Lung (tissue), 12 donors: ENCODE data around the gene TFAP2A. TPM values are rescaled to one million over a fixed set of nuclear protein-coding genes. Genes with fewer than 3 reads are reported as not detected.

Experiments used
- ATAC-seq: fragments of 200-7000 bp; cut with Tn5 transposase; one replicate; pipeline ENCODE4 v1.9.1; 2020; ENCODE audit warnings: moderate number of reproducible peaks; ENCODE audit not compliant: insufficient read depth, low FRiP score
- DNase-seq, 3 donors: peaks; one replicate each; pipeline ENCODE4 v3.0.0-alpha.2; 2013 to 2017
- H3K27ac ChIP-seq, 2 donors: one replicate each; pipeline ENCODE4 v1.5.1; 2013; ENCODE audit warnings: mild to moderate bottlenecking in 2 of 2, moderate library complexity in 2 of 2, control low read depth in 1 of 2, inconsistent platforms in 1 of 2, low read depth in 1 of 2, low read length in 1 of 2
- H3K27me3 ChIP-seq, 3 donors: one replicate each; pipeline ENCODE4 v1.5.1; 2013; ENCODE audit warnings: low read length in 2 of 3; ENCODE audit not compliant: control insufficient read depth in 3 of 3, insufficient read depth in 3 of 3
- H3K36me3 ChIP-seq, 4 donors: one replicate each; pipeline ENCODE4 v1.5.1; 2013; ENCODE audit warnings: low read length in 4 of 4, mild to moderate bottlenecking in 1 of 4, moderate library complexity in 1 of 4; ENCODE audit not compliant: control insufficient read depth in 4 of 4, insufficient read depth in 4 of 4
- H3K4me1 ChIP-seq, 5 donors: one replicate each; pipeline ENCODE4 v1.5.1; 2013; ENCODE audit warnings: low read length in 5 of 5, mild to moderate bottlenecking in 2 of 5, moderate library complexity in 1 of 5; ENCODE audit not compliant: control insufficient read depth in 5 of 5, insufficient read depth in 5 of 5
- H3K4me3 ChIP-seq: one replicate; pipeline ENCODE4 v1.5.1; 2013; ENCODE audit warnings: mild to moderate bottlenecking, control low read depth, moderate library complexity
- H3K9ac ChIP-seq, 2 donors: one replicate each; pipeline ENCODE4 v1.5.1; 2013; ENCODE audit warnings: low read length in 2 of 2, control low read depth in 1 of 2; ENCODE audit not compliant: insufficient read depth in 1 of 2
- H3K9me3 ChIP-seq, 4 donors: one replicate each; pipeline ENCODE4 v1.5.1; 2013; ENCODE audit warnings: low read length in 3 of 4, mild to moderate bottlenecking in 1 of 4, moderate library complexity in 1 of 4; ENCODE audit not compliant: control insufficient read depth in 4 of 4, insufficient read depth in 3 of 4
- CTCF ChIP-seq: IDR thresholded peaks from 2 replicates; pipeline ENCODE4 v1.5.1; 2012; ENCODE audit warnings: mild to moderate bottlenecking; ENCODE audit errors: control extremely low read depth, extremely low read depth
- WGBS, 2 donors: extraction: QIAGEN DNeasy Blood & Tissue Kit; methylation state at CpG; one replicate each; pipeline ENCODE4 v1.1.7; 2013; 5-methylcytosine and 5-hydroxymethylcytosine counted together
- polyA plus RNA-seq, 2 donors: library from polyadenylated mRNA; stranded (reverse); fragments of 200-250 nt; gene quantifications; one replicate each; pipeline ENCODE4 v1.2.1, GENCODE V29; 2013
- total RNA-seq, 2 donors: library from RNA; depleted of rRNA in 1 of 2; stranded (reverse); fragments of >200 nt in 1 of 2; gene quantifications; one replicate each; pipeline ENCODE4 v1.2.1, GENCODE V29; 2014 to 2021
- donor health status: control.
- donor health status: control.
- donor health status: Bipolar disorder and iron deficiency.
- donor health status: healthy.
- donor health status: DM: yes; HTN: yes; CAD: no.

The TFAP2A gene
- total and polyA plus RNA-seq, 4 donors = 0.14 to 2.7 (median 0.64) TPM

DNA sequence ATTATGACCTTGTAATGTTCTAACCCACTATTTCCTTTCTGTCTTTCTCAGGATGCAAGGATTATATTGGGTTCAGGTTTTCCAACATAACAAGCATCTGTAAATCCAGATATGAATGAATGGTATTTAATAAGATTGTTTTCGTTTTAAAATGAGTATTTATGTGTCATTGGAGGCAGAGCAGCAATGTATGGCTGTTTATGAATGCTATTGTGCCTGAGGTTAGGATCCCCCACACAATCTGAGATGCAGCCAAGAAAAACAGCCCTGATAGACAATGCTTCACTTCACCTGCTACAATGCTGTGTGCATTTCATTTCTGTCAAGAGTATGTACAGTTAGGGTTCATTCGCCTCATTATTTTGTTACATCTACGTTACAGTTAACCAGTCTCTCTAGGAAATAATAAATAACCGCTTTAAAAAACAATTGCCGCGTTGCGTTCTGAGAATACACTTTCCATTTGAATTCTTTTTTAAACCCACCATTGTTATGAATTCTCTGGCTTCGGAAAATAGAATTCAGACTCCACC is 19.6 kb downstream of the TFAP2A start:
- DNase-seq (peak in 1 of 3 donors; percentile 40), ATAC-seq (no peak)
- WGBS, 2 donors = 4 to 9% methylated on average over 8 of the region's 8 CpGs
- Histone ChIP-seq H3K9me3 (peaks cover 0 to 5% (median 0%) of the 10 kb centered on the region in 4 donors), H3K4me3 (no peak overlapping the region), H3K9ac (no peak overlapping the region), H3K27me3 (peaks cover 31 to 96% (median 93%) of the 10 kb centered on the region in 3 donors), H3K4me1 (no peaks in the 10 kb centered on the region), H3K36me3 (no peaks in the 10 kb centered on the region), H3K27ac (no peak overlapping the region)
- TF ChIP-seq CTCF = no peak

GRCh38 chr6:10393544-10394225 is 21.2 kb downstream of the TFAP2A start:
- no peak for TF ChIP-seq CTCF
- Histone ChIP-seq H3K36me3 (no peaks in the 10 kb centered on the region), H3K4me3 (no peak overlapping the region), H3K4me1 (no peaks in the 10 kb centered on the region), H3K27ac (no peak overlapping the region), H3K9ac (no peak overlapping the region), H3K9me3 (peaks cover 0 to 6% (median 0%) of the 10 kb centered on the region in 4 donors), H3K27me3 (peaks cover 18 to 96% (median 93%) of the 10 kb centered on the region in 3 donors)
- no peak for ATAC-seq
- WGBS, 2 donors = 7 to 8% methylated on average over 8 of the region's 8 CpGs
- peak in 1 of 3 donors; percentile 2 for DNase-seq

DNA sequence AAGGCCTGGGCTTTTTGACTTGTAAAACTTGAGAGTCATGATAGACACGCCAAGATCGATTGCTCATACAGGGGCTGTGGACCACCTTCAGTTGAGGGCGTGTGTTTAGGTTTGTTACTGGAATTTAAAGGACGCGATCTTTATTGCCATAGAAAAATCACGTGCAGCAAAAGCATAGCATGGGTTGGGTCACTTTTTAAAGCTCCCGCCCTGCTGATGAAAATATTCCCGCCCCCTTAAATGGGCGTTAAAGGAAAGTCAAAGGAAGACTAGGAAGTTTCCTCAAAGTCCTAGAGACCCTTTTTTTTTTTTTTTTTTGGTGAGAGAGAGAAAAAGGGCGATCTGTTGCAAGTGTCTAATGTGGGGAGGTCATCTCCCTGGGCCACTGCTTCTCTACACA is 23.1 kb downstream of the TFAP2A start:
- no peaks in the 10 kb centered on the region for H3K4me1 ChIP-seq
- WGBS, 2 donors = 7 to 17% methylated on average over 10 of the region's 10 CpGs
- DNase-seq (peak in 1 of 3 donors; percentile 4), ATAC-seq (no peak)
- no peak overlapping the region for H3K27ac ChIP-seq
- H3K9ac ChIP-seq = no peak overlapping the region
- no peak overlapping the region for H3K4me3 ChIP-seq
- no peak for TF ChIP-seq CTCF
- peaks cover 15 to 98% (median 95%) of the 10 kb centered on the region in 3 donors for H3K27me3 ChIP-seq
- no peaks in the 10 kb centered on the region for H3K36me3 ChIP-seq
- H3K9me3 ChIP-seq = peaks cover 0 to 8% (median 0%) of the 10 kb centered on the region in 4 donors

- peaks cover 15 to 100% (median 96%) of the 10 kb centered on the region in 3 donors for H3K27me3 ChIP-seq
- H3K4me1 ChIP-seq = no peaks in the 10 kb centered on the region
- H3K36me3 ChIP-seq = no peaks in the 10 kb centered on the region
- H3K9me3 ChIP-seq = peaks cover 0 to 8% (median 0%) of the 10 kb centered on the region in 4 donors
- DNase-seq (no peak), ATAC-seq (no peak)
- 7 to 8% methylated on average over 10 of the region's 10 CpGs for WGBS, 2 donors
- no peak for TF ChIP-seq CTCF
- H3K9ac ChIP-seq = no peak overlapping the region
- H3K4me3 ChIP-seq = no peak overlapping the region
- no peak overlapping the region for H3K27ac ChIP-seq
Measured at GRCh38 chr6:10391299-10391630, 23.6 kb downstream of the TFAP2A start.
